ENCODE measurements around the gene CDR2. TPM values are rescaled to one million over a fixed set of nuclear protein-coding genes. Genes with fewer than 3 reads are reported as not detected.

The CDR2 gene
- polyA plus RNA-seq, 1 donor (not counting 4 experiments of a cell fraction or from before 2014, with no cell fraction given), result 37.1 TPM

DNA sequence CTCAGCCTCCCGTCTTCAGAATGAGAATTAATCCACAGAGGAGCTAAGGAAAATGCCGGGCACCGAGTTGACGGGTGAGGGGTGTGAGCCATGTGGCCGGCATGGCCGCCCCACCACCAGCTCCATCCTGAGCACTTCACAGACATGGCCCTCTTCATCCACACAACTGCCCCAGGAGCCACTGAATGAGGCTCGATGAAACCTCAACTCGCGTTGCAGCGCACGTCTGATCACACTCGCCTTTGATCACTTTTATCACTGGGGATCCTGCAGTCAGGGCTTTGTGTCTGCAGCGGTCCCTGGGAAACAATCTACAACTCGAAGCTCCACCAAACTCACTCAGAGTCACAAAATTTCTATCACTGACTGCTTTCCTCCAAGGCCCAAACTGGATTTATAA lies 46.7 kb upstream of the CDR2 start:
- no peak for FAIRE-seq
- no peak overlapping the region for H3K4me2 ChIP-seq (ENCODE audit: control insufficient read depth, extremely low read depth, insufficient read depth, low read depth, low read length)
- dilution Hi-C loops (cut with MboI; ENCODE audit: extremely low pct_ligation_motif_present, low sequenced_read_pairs), result no loop called here

GRCh38 chr16:22420606-22421135 lies 46.3 kb upstream of the CDR2 start:
- Histone ChIP-seq H3K9ac (ENCODE audit: control insufficient read depth, extremely low read depth, insufficient read depth, low read length) (no peak overlapping the region), H3K79me2 (ENCODE audit: control insufficient read depth, insufficient read depth, low read length) (no peaks in the 10 kb centered on the region), H3K36me3 (ENCODE audit: control insufficient read depth in 2 of 2, extremely low read depth in 1 of 2, insufficient read depth in 2 of 2, low read length in 2 of 2) (peaks cover 8 to 20% of the 10 kb centered on the region in 2 experiments), H3K4me2 (ENCODE audit: control insufficient read depth, extremely low read depth, insufficient read depth, low read depth, low read length) (no peak overlapping the region), H3K27me3 (ENCODE audit: control insufficient read depth, extremely low read depth, insufficient read depth, low read length) (no peaks in the 10 kb centered on the region), H3K9me3 (ENCODE audit: control insufficient read depth, low read depth, low read length) (no peaks in the 10 kb centered on the region), H3K9me1 (ENCODE audit: control insufficient read depth, extremely low read depth, insufficient read depth, low read length) (peaks cover 2% of the 10 kb centered on the region), H3K27ac (ENCODE audit: control insufficient read depth, insufficient read depth, low read length) (no peak overlapping the region), H4K20me1 (ENCODE audit: control insufficient read depth, extremely low read depth, insufficient read depth, low read length) (no peaks in the 10 kb centered on the region), H3K4me1 (ENCODE audit: control insufficient read depth, extremely low read depth, insufficient read depth, low read length) (peaks cover 13% of the 10 kb centered on the region), H2AFZ (ENCODE audit: control insufficient read depth, low read length) (no peak overlapping the region), H3K4me3 (ENCODE audit: control insufficient read depth in 2 of 3, extremely low read depth in 1 of 3, insufficient read depth in 2 of 3, low read depth in 1 of 3, low read length in 3 of 3) (no peak overlapping the region)
- DNase-seq (ENCODE audit: low read depth, low spot score) (no peak), FAIRE-seq (no peak)
- no peak for TF ChIP-seq EZH2 (IDR thresholded peaks at IDR 0.05; ENCODE audit: low read length)
- TF ChIP-seq, protein P1, sequence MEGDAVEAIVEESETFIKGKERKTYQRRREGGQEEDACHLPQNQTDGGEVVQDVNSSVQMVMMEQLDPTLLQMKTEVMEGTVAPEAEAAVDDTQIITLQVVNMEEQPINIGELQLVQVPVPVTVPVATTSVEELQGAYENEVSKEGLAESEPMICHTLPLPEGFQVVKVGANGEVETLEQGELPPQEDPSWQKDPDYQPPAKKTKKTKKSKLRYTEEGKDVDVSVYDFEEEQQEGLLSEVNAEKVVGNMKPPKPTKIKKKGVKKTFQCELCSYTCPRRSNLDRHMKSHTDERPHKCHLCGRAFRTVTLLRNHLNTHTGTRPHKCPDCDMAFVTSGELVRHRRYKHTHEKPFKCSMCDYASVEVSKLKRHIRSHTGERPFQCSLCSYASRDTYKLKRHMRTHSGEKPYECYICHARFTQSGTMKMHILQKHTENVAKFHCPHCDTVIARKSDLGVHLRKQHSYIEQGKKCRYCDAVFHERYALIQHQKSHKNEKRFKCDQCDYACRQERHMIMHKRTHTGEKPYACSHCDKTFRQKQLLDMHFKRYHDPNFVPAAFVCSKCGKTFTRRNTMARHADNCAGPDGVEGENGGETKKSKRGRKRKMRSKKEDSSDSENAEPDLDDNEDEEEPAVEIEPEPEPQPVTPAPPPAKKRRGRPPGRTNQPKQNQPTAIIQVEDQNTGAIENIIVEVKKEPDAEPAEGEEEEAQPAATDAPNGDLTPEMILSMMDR (optimal IDR thresholded peaks at IDR 0.05 in 1 of 3, IDR thresholded peaks at IDR 0.05 in 1 of 3, conservative IDR thresholded peaks at IDR 0.05 in 1 of 3; ENCODE audit: extremely low read depth in 1 of 3, insufficient read depth in 2 of 3, low read length in 3 of 3), result no peak
- dilution Hi-C loops (cut with MboI; ENCODE audit: extremely low pct_ligation_motif_present, low sequenced_read_pairs), result no loop called here

More for the DNA sequence above, 46.7 kb upstream of the CDR2 start:
- Histone ChIP-seq H3K9me3 (ENCODE audit: control insufficient read depth, low read depth, low read length) (no peaks in the 10 kb centered on the region), H3K4me1 (ENCODE audit: control insufficient read depth, extremely low read depth, insufficient read depth, low read length) (peaks cover 13% of the 10 kb centered on the region), H3K27ac (ENCODE audit: control insufficient read depth, insufficient read depth, low read length) (no peak overlapping the region), H3K27me3 (ENCODE audit: control insufficient read depth, extremely low read depth, insufficient read depth, low read length) (no peaks in the 10 kb centered on the region), H4K20me1 (ENCODE audit: control insufficient read depth, extremely low read depth, insufficient read depth, low read length) (no peaks in the 10 kb centered on the region), H3K9me1 (ENCODE audit: control insufficient read depth, extremely low read depth, insufficient read depth, low read length) (peaks cover 2% of the 10 kb centered on the region), H3K36me3 (ENCODE audit: control insufficient read depth in 2 of 2, extremely low read depth in 1 of 2, insufficient read depth in 2 of 2, low read length in 2 of 2) (peaks cover 12 to 22% of the 10 kb centered on the region in 2 experiments), H3K79me2 (ENCODE audit: control insufficient read depth, insufficient read depth, low read length) (no peaks in the 10 kb centered on the region), H3K9ac (ENCODE audit: control insufficient read depth, extremely low read depth, insufficient read depth, low read length) (no peak overlapping the region), H3K4me3 (ENCODE audit: control insufficient read depth in 2 of 3, extremely low read depth in 1 of 3, insufficient read depth in 2 of 3, low read depth in 1 of 3, low read length in 3 of 3) (no peak overlapping the region), H2AFZ (ENCODE audit: control insufficient read depth, low read length) (no peak overlapping the region)
- no peak for TF ChIP-seq EZH2 (IDR thresholded peaks at IDR 0.05; ENCODE audit: low read length)
- TF ChIP-seq, protein P1 (optimal IDR thresholded peaks at IDR 0.05 in 1 of 3, IDR thresholded peaks at IDR 0.05 in 1 of 3, conservative IDR thresholded peaks at IDR 0.05 in 1 of 3; ENCODE audit: extremely low read depth in 1 of 3, insufficient read depth in 2 of 3, low read length in 3 of 3), result no peak
- DNase-seq (ENCODE audit: low read depth, low spot score), result no peak

Data from keratinocyte (primary cell).